Hepatocyte (in vitro differentiated cells): Measurements from ENCODE around the gene NOC4L. TPM values are rescaled to one million over a fixed set of nuclear protein-coding genes. Genes with fewer than 3 reads are reported as not detected.

Experiments used
- DNase-seq: peaks from one replicate; pipeline ENCODE4 v3.0.0-alpha.2; 2016; ENCODE audit warnings: low spot score
- H2AFZ ChIP-seq: fragments of 200-600 bp; sonication (generic); 2 replicates; pipeline ENCODE4 v1.6.0; 2016; ENCODE audit warnings: antibody characterized with exemption, mild to moderate bottlenecking
- H3K27ac ChIP-seq: fragments of 200-600 bp; sonication (generic); 2 replicates; pipeline ENCODE4 v1.5.1; 2016; ENCODE audit warnings: mild to moderate bottlenecking
- H3K27me3 ChIP-seq: fragments of 200-600 bp; sonication (generic); 2 replicates; pipeline ENCODE4 v1.6.1; 2016
- H3K36me3 ChIP-seq: fragments of 200-600 bp; sonication (generic); replicated peaks from 2 replicates; pipeline ENCODE4 v1.5.1; 2016; ENCODE audit warnings: low read depth; ENCODE audit not compliant: insufficient read depth
- H3K4me1 ChIP-seq: fragments of 200-600 bp; sonication (generic); 2 replicates; pipeline ENCODE4 v1.5.1; 2016; ENCODE audit warnings: mild to moderate bottlenecking, moderate library complexity; ENCODE audit not compliant: insufficient read depth
- H3K4me2 ChIP-seq: fragments of 200-600 bp; sonication (generic); 2 replicates; pipeline ENCODE4 v1.6.0; 2016
- H3K4me3 ChIP-seq: fragments of 200-600 bp; sonication (generic); 2 replicates; pipeline ENCODE4 v1.5.1; 2016; ENCODE audit warnings: mild to moderate bottlenecking
- H3K79me2 ChIP-seq: fragments of 200-600 bp; sonication (generic); 2 replicates; pipeline ENCODE4 v1.6.0; 2017; ENCODE audit warnings: mild to moderate bottlenecking
- H3K9me2 ChIP-seq: fragments of 200-600 bp; sonication (generic); replicated peaks from 2 replicates; pipeline ENCODE4 v1.6.0; 2017; ENCODE audit warnings: mild to moderate bottlenecking; ENCODE audit not compliant: insufficient read depth
- H3K9me3 ChIP-seq: fragments of 200-600 bp; sonication (generic); 2 replicates; pipeline ENCODE4 v1.5.1; 2016; ENCODE audit warnings: low read depth, mild to moderate bottlenecking
- H4K20me1 ChIP-seq: fragments of 200-600 bp; sonication (generic); 2 replicates; pipeline ENCODE4 v1.6.0; 2016; ENCODE audit warnings: mild to moderate bottlenecking; ENCODE audit not compliant: insufficient read depth, poor library complexity, severe bottlenecking
- EZH2 ChIP-seq: fragments of 200-600 bp; sonication (generic); IDR thresholded peaks from 2 replicates; pipeline ENCODE4 v1.6.1; 2016; ENCODE audit warnings: antibody characterized with exemption, mild to moderate bottlenecking, borderline replicate concordance
- EZH2phosphoT487 ChIP-seq: fragments of 200-600 bp; sonication (generic); IDR thresholded peaks from one replicate; pipeline ENCODE4 v1.6.1; 2018; ENCODE audit warnings: antibody characterized with exemption, mild to moderate bottlenecking, low read depth, moderate library complexity; ENCODE audit not compliant: unreplicated experiment, severe bottlenecking
- WGBS: methylation state at CpG from one replicate; pipeline ENCODE4 v1.1.6; 2016; ENCODE audit warnings: low lambda C conversion rate; ENCODE audit errors: missing lambda C conversion rate; 5-methylcytosine and 5-hydroxymethylcytosine counted together
- polyA plus RNA-seq: library from polyadenylated mRNA; unstranded; fragments of >200 nt; fragmentation: Nextera tagmentation; extraction: Ambion mirVana; gene quantifications from 2 replicates; pipeline ENCODE4 v1.2.1, GENCODE V29; 2016
- total RNA-seq: library from RNA; depleted of rRNA; stranded (reverse); fragments of >200 nt; gene quantifications from 2 replicates; pipeline ENCODE4 v1.2.3, GENCODE V29; 2014
- TF ChIP-seq, protein P1 (sequence below): fragments of 200-600 bp; sonication (generic); IDR thresholded peaks from 2 replicates; pipeline ENCODE4 v1.5.1; 2016; ENCODE audit warnings: antibody characterized with exemption, mild to moderate bottlenecking; ENCODE audit not compliant: poor library complexity

The NOC4L gene
- total and polyA plus RNA-seq, 2 experiments from 2014 or later: 8.9 to 31.8 TPM

DNA sequence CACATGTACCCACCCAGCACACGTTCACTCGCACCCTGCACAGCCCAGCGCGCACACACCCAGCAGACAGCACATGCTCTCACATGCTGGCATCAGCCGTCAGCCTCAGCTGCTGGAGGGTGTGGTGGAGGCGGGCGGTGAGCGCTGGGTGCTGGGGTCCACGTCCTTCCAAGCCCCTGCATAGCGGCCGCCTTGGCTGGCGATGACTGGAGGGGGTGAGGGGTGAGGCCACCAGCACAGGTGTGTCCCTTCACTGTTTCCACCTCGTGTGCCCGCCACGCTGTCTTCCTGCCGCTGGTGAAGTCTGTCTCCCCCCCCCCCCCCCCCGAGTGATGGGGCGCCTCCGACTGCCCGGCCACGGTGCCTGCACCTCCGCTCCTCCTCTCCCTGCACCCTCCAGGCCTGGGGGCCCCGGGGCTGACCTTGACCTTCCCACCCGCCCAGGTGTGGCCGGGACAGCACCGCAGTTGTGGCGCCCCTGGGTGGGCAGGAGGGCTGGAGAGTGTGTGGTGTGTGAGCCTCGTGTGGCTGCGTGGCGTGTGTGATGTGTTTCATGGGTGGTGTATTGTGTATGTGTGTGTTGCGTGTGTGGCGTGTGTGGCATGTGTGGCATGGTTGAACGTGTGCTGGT is 37.4 kb downstream of the NOC4L start:
- no peak overlapping the region for H2AFZ ChIP-seq
- no peaks in the 10 kb centered on the region for H3K79me2 ChIP-seq
- WGBS: 89% methylated on average over 22 of the region's 33 CpGs
- no peaks in the 10 kb centered on the region for H3K9me3 ChIP-seq
- no peak for DNase-seq
- H3K4me3 ChIP-seq: no peak overlapping the region
- H3K4me2 ChIP-seq: no peak overlapping the region
- H4K20me1 ChIP-seq: no peaks in the 10 kb centered on the region
- H3K4me1 ChIP-seq: no peaks in the 10 kb centered on the region
- H3K36me3 ChIP-seq: no peaks in the 10 kb centered on the region
- H3K9me2 ChIP-seq: no peaks in the 10 kb centered on the region
- TF ChIP-seq EZH2 (no peak), EZH2phosphoT487 (no peak)
- TF ChIP-seq, protein P1, sequence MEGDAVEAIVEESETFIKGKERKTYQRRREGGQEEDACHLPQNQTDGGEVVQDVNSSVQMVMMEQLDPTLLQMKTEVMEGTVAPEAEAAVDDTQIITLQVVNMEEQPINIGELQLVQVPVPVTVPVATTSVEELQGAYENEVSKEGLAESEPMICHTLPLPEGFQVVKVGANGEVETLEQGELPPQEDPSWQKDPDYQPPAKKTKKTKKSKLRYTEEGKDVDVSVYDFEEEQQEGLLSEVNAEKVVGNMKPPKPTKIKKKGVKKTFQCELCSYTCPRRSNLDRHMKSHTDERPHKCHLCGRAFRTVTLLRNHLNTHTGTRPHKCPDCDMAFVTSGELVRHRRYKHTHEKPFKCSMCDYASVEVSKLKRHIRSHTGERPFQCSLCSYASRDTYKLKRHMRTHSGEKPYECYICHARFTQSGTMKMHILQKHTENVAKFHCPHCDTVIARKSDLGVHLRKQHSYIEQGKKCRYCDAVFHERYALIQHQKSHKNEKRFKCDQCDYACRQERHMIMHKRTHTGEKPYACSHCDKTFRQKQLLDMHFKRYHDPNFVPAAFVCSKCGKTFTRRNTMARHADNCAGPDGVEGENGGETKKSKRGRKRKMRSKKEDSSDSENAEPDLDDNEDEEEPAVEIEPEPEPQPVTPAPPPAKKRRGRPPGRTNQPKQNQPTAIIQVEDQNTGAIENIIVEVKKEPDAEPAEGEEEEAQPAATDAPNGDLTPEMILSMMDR: no peak
- H3K27ac ChIP-seq: no peak overlapping the region
- H3K27me3 ChIP-seq: peaks cover 54% of the 10 kb centered on the region

DNA sequence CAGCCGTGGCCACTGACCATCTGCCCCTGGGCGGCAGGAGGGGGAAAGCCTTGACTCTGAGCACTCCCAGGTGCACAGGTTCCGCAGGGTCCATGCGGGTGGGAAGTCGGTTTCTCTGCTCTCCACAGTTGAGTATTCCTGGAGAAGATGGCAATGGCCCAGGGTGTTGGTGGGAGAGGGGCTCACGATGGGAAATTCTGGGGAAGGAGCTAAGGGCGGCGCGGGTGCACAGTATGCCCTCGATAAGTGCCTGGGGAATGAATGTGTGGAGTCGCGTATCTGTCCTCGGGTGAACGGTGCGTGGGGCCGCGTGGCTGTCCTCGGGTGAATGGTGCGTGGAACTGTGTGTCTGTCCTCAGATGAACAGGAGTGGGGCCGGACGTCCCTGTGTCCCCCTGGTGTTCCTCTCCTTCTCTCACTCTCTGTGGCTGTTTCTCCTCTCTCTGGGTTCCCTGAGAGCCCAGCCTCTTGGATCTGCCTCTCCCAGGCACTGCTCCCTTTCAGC is 38.0 kb downstream of the NOC4L start:
- no peaks in the 10 kb centered on the region for H3K79me2 ChIP-seq
- no peak overlapping the region for H3K4me2 ChIP-seq
- peaks cover 55% of the 10 kb centered on the region for H3K27me3 ChIP-seq
- DNase-seq: no peak
- no peaks in the 10 kb centered on the region for H3K9me3 ChIP-seq
- no peaks in the 10 kb centered on the region for H3K36me3 ChIP-seq
- H3K9me2 ChIP-seq: no peaks in the 10 kb centered on the region
- H3K4me1 ChIP-seq: no peaks in the 10 kb centered on the region
- TF ChIP-seq, protein P1: no peak
- TF ChIP-seq EZH2: no peak
- TF ChIP-seq EZH2phosphoT487: no peak
- 94% methylated on average over 18 of the region's 21 CpGs for WGBS
- no peak overlapping the region for H3K4me3 ChIP-seq
- H4K20me1 ChIP-seq: no peaks in the 10 kb centered on the region
- no peak overlapping the region for H3K27ac ChIP-seq
- no peak overlapping the region for H2AFZ ChIP-seq

DNA sequence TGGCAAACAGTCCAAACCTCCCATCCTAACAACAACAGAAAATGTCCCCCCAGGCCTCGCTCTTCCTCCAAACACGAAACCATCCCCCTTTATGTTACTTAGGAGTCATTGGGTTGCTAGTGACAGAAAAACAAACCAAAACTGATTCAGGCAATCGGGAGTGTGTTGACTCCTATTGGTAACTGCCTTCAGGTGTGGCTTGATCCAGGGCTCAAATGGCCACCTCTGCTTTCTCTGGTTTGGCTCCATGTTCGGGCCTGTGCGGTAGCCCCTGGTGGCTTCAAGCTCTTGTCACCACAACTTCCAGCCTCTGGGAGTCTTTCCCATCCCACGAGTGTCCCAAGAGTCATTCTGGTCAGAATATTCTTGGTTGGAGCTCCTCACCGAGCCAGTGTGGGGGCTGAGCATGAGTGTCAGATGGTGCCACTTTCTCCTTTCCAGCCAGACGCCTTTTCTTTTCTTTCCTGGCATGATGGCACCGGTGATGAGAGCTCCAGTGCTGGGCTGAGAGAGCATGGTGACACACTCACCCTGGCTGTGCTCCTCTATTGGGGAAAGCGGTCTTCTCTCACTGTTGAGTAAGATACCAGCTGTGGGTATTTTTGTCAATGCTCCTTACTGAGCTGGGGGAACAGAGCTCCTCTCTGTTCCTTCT is 38.6 kb downstream of the NOC4L start:
- Histone ChIP-seq H3K36me3 (no peaks in the 10 kb centered on the region), H3K27me3 (peaks cover 56% of the 10 kb centered on the region), H3K27ac (no peak overlapping the region), H2AFZ (no peak overlapping the region), H3K4me3 (no peak overlapping the region), H4K20me1 (no peaks in the 10 kb centered on the region), H3K79me2 (no peaks in the 10 kb centered on the region), H3K9me3 (no peaks in the 10 kb centered on the region), H3K4me1 (no peaks in the 10 kb centered on the region), H3K9me2 (no peaks in the 10 kb centered on the region), H3K4me2 (no peak overlapping the region)
- no peak for DNase-seq
- WGBS: 79% methylated on average over 10 of the region's 10 CpGs
- no peak for TF ChIP-seq EZH2phosphoT487
- TF ChIP-seq, protein P1: no peak
- TF ChIP-seq EZH2: no peak
